ENCODE measurements around the gene INSC. TPM values are rescaled to one million over a fixed set of nuclear protein-coding genes. Genes with fewer than 3 reads are reported as not detected.
A peak's percentile ranks its signal among the peaks of the same experiment; 100 is the strongest.

The INSC gene
- total RNA-seq, 2 donors from 2014 or later: 1.0 TPM; not detected in 1

DNA sequence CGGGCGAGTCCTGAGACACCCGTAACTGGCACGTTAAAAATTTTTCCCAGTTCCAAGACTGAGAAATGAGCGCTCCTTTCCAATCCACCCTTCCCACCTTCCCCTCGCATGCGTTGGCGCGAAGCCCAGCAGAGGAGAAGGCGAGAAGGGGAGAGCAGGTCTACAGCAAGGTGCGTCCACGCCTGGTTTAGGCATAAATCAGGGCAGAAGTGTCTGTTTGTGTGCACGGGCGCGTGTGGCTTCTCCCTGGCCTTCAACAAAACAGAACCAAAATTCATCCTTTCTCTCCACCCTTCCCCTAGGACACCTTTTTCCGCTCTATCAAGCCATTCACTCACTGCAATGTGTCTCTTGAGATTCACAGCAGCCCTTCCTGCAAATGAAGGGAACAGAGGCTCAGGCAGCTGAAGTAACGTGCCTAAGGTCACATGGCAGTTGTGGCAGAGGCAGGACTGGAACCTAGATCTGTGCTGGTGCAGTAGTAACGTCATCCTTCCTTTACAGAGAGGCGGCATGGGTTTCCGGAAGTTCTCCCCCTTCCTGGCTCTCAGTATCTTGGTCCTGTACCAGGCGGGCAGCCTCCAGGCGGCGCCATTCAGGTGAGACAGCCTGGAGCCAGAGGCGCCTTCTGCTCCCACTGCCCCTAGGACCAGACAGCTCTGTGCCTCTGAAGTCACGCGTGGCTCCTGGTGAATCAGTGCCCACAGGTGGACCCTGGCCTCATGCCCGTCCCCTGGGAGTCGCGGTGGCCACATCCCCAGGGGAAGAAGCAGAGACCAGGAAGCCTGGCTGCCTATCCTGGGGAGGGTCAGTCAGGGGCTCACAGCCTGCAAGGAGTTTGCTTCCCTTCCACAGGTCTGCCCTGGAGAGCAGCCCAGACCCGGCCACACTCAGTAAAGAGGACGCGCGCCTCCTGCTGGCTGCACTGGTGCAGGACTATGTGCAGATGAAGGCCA lies 40.2 kb upstream of the INSC start:
- Histone ChIP-seq H3K27me3 (no peaks in the 10 kb centered on the region), H3K4me1 (peaks cover 0 to 22% of the 10 kb centered on the region in 2 donors), H3K9me3 (peaks cover 0 to 6% of the 10 kb centered on the region in 2 donors), H3K36me3 (no peaks in the 10 kb centered on the region), H3K4me3 (peak overlapping the region; percentile 17 to 45), H3K27ac (no peak overlapping the region)
- TF ChIP-seq, protein P1, sequence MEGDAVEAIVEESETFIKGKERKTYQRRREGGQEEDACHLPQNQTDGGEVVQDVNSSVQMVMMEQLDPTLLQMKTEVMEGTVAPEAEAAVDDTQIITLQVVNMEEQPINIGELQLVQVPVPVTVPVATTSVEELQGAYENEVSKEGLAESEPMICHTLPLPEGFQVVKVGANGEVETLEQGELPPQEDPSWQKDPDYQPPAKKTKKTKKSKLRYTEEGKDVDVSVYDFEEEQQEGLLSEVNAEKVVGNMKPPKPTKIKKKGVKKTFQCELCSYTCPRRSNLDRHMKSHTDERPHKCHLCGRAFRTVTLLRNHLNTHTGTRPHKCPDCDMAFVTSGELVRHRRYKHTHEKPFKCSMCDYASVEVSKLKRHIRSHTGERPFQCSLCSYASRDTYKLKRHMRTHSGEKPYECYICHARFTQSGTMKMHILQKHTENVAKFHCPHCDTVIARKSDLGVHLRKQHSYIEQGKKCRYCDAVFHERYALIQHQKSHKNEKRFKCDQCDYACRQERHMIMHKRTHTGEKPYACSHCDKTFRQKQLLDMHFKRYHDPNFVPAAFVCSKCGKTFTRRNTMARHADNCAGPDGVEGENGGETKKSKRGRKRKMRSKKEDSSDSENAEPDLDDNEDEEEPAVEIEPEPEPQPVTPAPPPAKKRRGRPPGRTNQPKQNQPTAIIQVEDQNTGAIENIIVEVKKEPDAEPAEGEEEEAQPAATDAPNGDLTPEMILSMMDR (IDR thresholded peaks at IDR 0.05): peak; percentile 70 to 82
- peak; percentile 82 for DNase-seq (ENCODE audit: low spot score)

DNA sequence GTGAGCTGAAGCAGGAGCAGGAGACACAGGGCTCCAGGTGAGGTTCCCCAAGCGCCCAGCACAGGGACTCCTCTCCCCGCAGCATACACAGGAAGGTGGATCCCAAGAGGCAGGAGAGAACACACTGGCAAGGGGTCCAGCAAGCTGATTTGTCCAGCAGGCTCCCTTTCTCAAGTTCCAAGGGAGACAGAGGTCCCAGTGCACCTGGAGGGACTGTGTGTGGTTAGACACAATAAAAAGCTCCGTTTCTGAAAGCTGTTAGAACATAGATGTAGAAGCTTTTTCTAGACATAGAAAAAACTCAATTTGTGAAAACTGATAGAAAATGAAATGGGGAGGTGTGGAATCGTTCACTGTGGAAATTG lies 39.6 kb upstream of the INSC start:
- Histone ChIP-seq H3K27me3 (no peaks in the 10 kb centered on the region), H3K9me3 (no peaks in the 10 kb centered on the region), H3K36me3 (no peaks in the 10 kb centered on the region), H3K4me3 (no peak overlapping the region), H3K27ac (no peak overlapping the region), H3K4me1 (peaks cover 0 to 22% of the 10 kb centered on the region in 2 donors)
- TF ChIP-seq, protein P1 (IDR thresholded peaks at IDR 0.05): peak in 1 of 2 donors; percentile 14
- no peak for DNase-seq (ENCODE audit: low spot score)

DNA sequence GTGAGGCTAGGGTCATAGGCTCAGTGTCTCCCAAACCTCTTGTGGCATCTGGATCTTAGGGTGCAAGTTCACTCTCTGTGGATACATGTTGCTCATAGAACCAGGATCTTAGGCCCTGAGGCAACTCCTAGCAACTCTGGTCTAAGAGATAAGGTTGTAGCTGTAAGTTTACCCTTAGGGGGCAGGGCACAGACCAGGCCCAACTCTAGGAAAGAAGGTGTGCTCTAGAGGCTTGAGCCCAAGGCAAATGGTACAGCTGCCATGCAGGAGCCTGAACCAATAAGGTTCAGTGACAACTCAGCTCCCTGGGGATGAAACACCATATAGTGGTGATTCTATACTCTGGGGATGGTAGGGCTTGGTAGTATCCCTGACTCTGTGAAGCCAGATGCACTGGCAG lies 23.5 kb upstream of the INSC start:
- peaks cover 0 to 9% of the 10 kb centered on the region in 2 donors for H3K9me3 ChIP-seq
- no peak overlapping the region for H3K4me3 ChIP-seq
- no peak for DNase-seq (ENCODE audit: low spot score)
- no peaks in the 10 kb centered on the region for H3K36me3 ChIP-seq
- TF ChIP-seq, protein P1 (IDR thresholded peaks at IDR 0.05): no peak
- no peaks in the 10 kb centered on the region for H3K27me3 ChIP-seq
- no peaks in the 10 kb centered on the region for H3K4me1 ChIP-seq
- H3K27ac ChIP-seq: no peak overlapping the region

DNA sequence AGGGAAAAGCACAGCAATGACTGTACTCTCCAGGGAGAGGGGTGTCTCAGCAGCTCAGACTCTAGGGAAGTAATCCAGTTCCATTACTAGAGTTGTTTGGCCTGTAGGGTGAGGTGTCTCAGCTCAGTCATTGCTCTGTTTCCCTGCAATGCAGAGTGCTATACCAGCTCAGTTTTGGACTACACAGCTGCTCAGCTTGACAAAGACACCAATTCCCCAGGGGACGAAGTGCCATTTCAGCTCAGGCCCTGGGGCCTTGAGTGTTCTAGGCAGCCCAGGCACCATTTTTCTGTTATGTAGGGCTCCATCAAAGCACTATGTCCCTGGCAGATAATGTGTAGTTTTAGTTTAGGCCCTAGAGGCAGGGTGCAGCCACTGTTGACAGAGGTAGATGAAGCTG lies 23.1 kb upstream of the INSC start:
- Histone ChIP-seq H3K4me3 (no peak overlapping the region), H3K27me3 (no peaks in the 10 kb centered on the region), H3K27ac (no peak overlapping the region), H3K36me3 (no peaks in the 10 kb centered on the region), H3K4me1 (no peaks in the 10 kb centered on the region), H3K9me3 (peaks cover 0 to 6% of the 10 kb centered on the region in 2 donors)
- TF ChIP-seq, protein P1 (IDR thresholded peaks at IDR 0.05): no peak
- DNase-seq (ENCODE audit: low spot score): no peak

DNA sequence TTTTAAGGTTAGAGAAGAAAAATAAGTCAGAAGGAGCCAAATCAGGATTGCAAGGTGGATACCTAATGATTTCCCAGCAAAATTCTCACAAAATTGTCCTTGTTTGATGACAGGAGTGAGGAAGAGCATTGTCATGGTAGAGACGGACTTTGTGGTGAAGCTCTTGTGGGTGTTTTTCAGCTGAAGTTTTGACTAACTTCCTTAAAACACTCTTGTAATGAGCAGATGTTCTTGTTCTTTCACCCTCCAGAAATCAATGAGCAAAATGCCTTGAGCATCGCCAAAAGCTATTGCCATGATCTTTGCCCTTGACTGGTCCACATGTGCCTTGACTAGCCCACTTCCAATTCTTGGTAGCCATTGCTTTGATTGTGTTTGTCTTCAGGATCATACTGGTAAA lies 21.3 kb upstream of the INSC start:
- Histone ChIP-seq H3K27me3 (no peaks in the 10 kb centered on the region), H3K36me3 (no peaks in the 10 kb centered on the region), H3K4me1 (no peaks in the 10 kb centered on the region), H3K27ac (no peak overlapping the region), H3K9me3 (no peaks in the 10 kb centered on the region), H3K4me3 (no peak overlapping the region)
- no peak for DNase-seq (ENCODE audit: low spot score)
- TF ChIP-seq, protein P1 (IDR thresholded peaks at IDR 0.05): no peak

All from right atrium auricular region (tissue), 2 donors.